Ishikawa (cell line): Measurements from ENCODE around the gene STARD10.

Experiments
- CEBPB ChIP-seq: IDR thresholded peaks from 2 replicates; pipeline ENCODE4 v1.6.1; 2012
- CREB1 ChIP-seq: IDR thresholded peaks from 2 replicates; pipeline ENCODE4 v1.6.1; 2012; ENCODE audit warnings: low read depth
- EGR1 ChIP-seq: IDR thresholded peaks from 2 replicates; pipeline ENCODE4 v1.6.1; 2012
- EP300 ChIP-seq: IDR thresholded peaks from 2 replicates; pipeline ENCODE4 v1.6.1; 2012; ENCODE audit warnings: borderline replicate concordance
- FOXM1 ChIP-seq: IDR thresholded peaks from 2 replicates; pipeline ENCODE4 v1.6.1; 2012; ENCODE audit warnings: low read depth, borderline replicate concordance
- MAX ChIP-seq: IDR thresholded peaks from 2 replicates; pipeline ENCODE4 v1.6.1; 2012
- NFIC ChIP-seq: IDR thresholded peaks from 2 replicates; pipeline ENCODE4 v1.6.1; 2012
- RAD21 ChIP-seq: IDR thresholded peaks from 2 replicates; pipeline ENCODE4 v1.6.1; 2012; ENCODE audit warnings: low read depth
- REST ChIP-seq: IDR thresholded peaks from 2 replicates; pipeline ENCODE4 v1.6.1; 2012; ENCODE audit warnings: low read depth, mild to moderate bottlenecking
- TAF1 ChIP-seq: IDR thresholded peaks from 2 replicates; pipeline ENCODE4 v1.6.1; 2012; ENCODE audit warnings: low read depth, mild to moderate bottlenecking
- TCF12 ChIP-seq: IDR thresholded peaks from 2 replicates; pipeline ENCODE4 v1.6.1; 2012; ENCODE audit warnings: low read depth
- TEAD4 ChIP-seq: IDR thresholded peaks from 2 replicates; pipeline ENCODE4 v1.6.1; 2012
- USF1 ChIP-seq: IDR thresholded peaks from 2 replicates; pipeline ENCODE4 v1.6.1; 2012
- YY1 ChIP-seq: IDR thresholded peaks from 2 replicates; pipeline ENCODE4 v1.6.1; 2012; ENCODE audit warnings: low read depth
- ZBTB7A ChIP-seq: IDR thresholded peaks from 2 replicates; pipeline ENCODE4 v1.6.1; 2012; ENCODE audit warnings: low read depth

The STARD10 gene

GRCh38 chr11:72758304-72758689, 35.5 kb downstream of the STARD10 start:
- TF ChIP-seq MAX (no peak), TAF1 (no peak), CREB1 (no peak), RAD21 (no peak), NFIC (no peak), FOXM1 (no peak), USF1 (no peak), ZBTB7A (no peak), TEAD4 (no peak), CEBPB (no peak), EGR1 (no peak), TCF12 (no peak), EP300 (no peak), YY1 (no peak), REST (no peak)

- TF ChIP-seq FOXM1 (no peak), ZBTB7A (no peak), RAD21 (no peak), CREB1 (no peak), USF1 (no peak), TEAD4 (no peak), EP300 (no peak), TAF1 (no peak), MAX (no peak), REST (no peak), NFIC (no peak), TCF12 (no peak), YY1 (no peak), EGR1 (no peak)
These were observed 38.0 kb downstream of the STARD10 start for GRCh38 chr11:72755713-72756285.

- TF ChIP-seq TCF12: no peak
- TF ChIP-seq EP300: no peak
- no peak for TF ChIP-seq FOXM1
- no peak for TF ChIP-seq TEAD4
- TF ChIP-seq EGR1: no peak
- TF ChIP-seq REST: no peak
- no peak for TF ChIP-seq CEBPB
- no peak for TF ChIP-seq ZBTB7A
- TF ChIP-seq USF1: no peak
- no peak for TF ChIP-seq CREB1
- TF ChIP-seq MAX: no peak
- no peak for TF ChIP-seq TAF1
- TF ChIP-seq YY1: no peak
- TF ChIP-seq NFIC: no peak
- TF ChIP-seq RAD21: no peak
These were observed 39.2 kb downstream of the STARD10 start for GRCh38 chr11:72754544-72755155.
